Hepatocyte (in vitro differentiated cells): ENCODE data around the gene C16orf96. TPM values are rescaled to one million over a fixed set of nuclear protein-coding genes. Genes with fewer than 3 reads are reported as not detected.

Source experiments
- DNase-seq: peaks from one replicate; pipeline ENCODE4 v3.0.0-alpha.2; 2016; ENCODE audit warnings: low spot score
- H2AFZ ChIP-seq: fragments of 200-600 bp; sonication (generic); 2 replicates; pipeline ENCODE4 v1.6.0; 2016; ENCODE audit warnings: antibody characterized with exemption, mild to moderate bottlenecking
- H3K27ac ChIP-seq: fragments of 200-600 bp; sonication (generic); 2 replicates; pipeline ENCODE4 v1.5.1; 2016; ENCODE audit warnings: mild to moderate bottlenecking
- H3K27me3 ChIP-seq: fragments of 200-600 bp; sonication (generic); 2 replicates; pipeline ENCODE4 v1.6.1; 2016
- H3K36me3 ChIP-seq: fragments of 200-600 bp; sonication (generic); replicated peaks from 2 replicates; pipeline ENCODE4 v1.5.1; 2016; ENCODE audit warnings: low read depth; ENCODE audit not compliant: insufficient read depth
- H3K4me1 ChIP-seq: fragments of 200-600 bp; sonication (generic); 2 replicates; pipeline ENCODE4 v1.5.1; 2016; ENCODE audit warnings: mild to moderate bottlenecking, moderate library complexity; ENCODE audit not compliant: insufficient read depth
- H3K4me2 ChIP-seq: fragments of 200-600 bp; sonication (generic); 2 replicates; pipeline ENCODE4 v1.6.0; 2016
- H3K4me3 ChIP-seq: fragments of 200-600 bp; sonication (generic); 2 replicates; pipeline ENCODE4 v1.5.1; 2016; ENCODE audit warnings: mild to moderate bottlenecking
- H3K79me2 ChIP-seq: fragments of 200-600 bp; sonication (generic); 2 replicates; pipeline ENCODE4 v1.6.0; 2017; ENCODE audit warnings: mild to moderate bottlenecking
- H3K9me2 ChIP-seq: fragments of 200-600 bp; sonication (generic); replicated peaks from 2 replicates; pipeline ENCODE4 v1.6.0; 2017; ENCODE audit warnings: mild to moderate bottlenecking; ENCODE audit not compliant: insufficient read depth
- H3K9me3 ChIP-seq: fragments of 200-600 bp; sonication (generic); 2 replicates; pipeline ENCODE4 v1.5.1; 2016; ENCODE audit warnings: low read depth, mild to moderate bottlenecking
- H4K20me1 ChIP-seq: fragments of 200-600 bp; sonication (generic); 2 replicates; pipeline ENCODE4 v1.6.0; 2016; ENCODE audit warnings: mild to moderate bottlenecking; ENCODE audit not compliant: insufficient read depth, poor library complexity, severe bottlenecking
- CTCF ChIP-seq: fragments of 200-600 bp; sonication (generic); IDR thresholded peaks from 2 replicates; pipeline ENCODE4 v1.5.1; 2016; ENCODE audit warnings: antibody characterized with exemption, mild to moderate bottlenecking; ENCODE audit not compliant: poor library complexity
- EZH2 ChIP-seq: fragments of 200-600 bp; sonication (generic); IDR thresholded peaks from 2 replicates; pipeline ENCODE4 v1.6.1; 2016; ENCODE audit warnings: antibody characterized with exemption, mild to moderate bottlenecking, borderline replicate concordance
- EZH2phosphoT487 ChIP-seq: fragments of 200-600 bp; sonication (generic); IDR thresholded peaks from one replicate; pipeline ENCODE4 v1.6.1; 2018; ENCODE audit warnings: antibody characterized with exemption, mild to moderate bottlenecking, low read depth, moderate library complexity; ENCODE audit not compliant: unreplicated experiment, severe bottlenecking
- WGBS: methylation state at CpG from one replicate; pipeline ENCODE4 v1.1.6; 2016; ENCODE audit warnings: low lambda C conversion rate; ENCODE audit errors: missing lambda C conversion rate; 5-methylcytosine and 5-hydroxymethylcytosine counted together
- polyA plus RNA-seq: library from polyadenylated mRNA; unstranded; fragments of >200 nt; fragmentation: Nextera tagmentation; extraction: Ambion mirVana; gene quantifications from 2 replicates; pipeline ENCODE4 v1.2.1, GENCODE V29; 2016
- small RNA-seq: library from RNA; depleted of rRNA; stranded (forward); fragments of <200 nt; gene quantifications from one replicate; pipeline ENCODE3, GENCODE V24; 2014
- total RNA-seq: library from RNA; depleted of rRNA; stranded (reverse); fragments of >200 nt; gene quantifications from 2 replicates; pipeline ENCODE4 v1.2.3, GENCODE V29; 2014

C16orf96 gene
- total and polyA plus RNA-seq, 2 experiments from 2014 or later, result 0.20 TPM; not detected in 1

- H3K27me3 ChIP-seq, result no peaks in the 10 kb centered on the region
- no peaks in the 10 kb centered on the region for H3K9me2 ChIP-seq
- H4K20me1 ChIP-seq, result peaks cover 10% of the 10 kb centered on the region
- no peak overlapping the region for H3K27ac ChIP-seq
- no peak overlapping the region for H3K4me3 ChIP-seq
- TF ChIP-seq EZH2phosphoT487, result no peak
- TF ChIP-seq CTCF, result no peak
- no peak for TF ChIP-seq EZH2
- H3K4me1 ChIP-seq, result peaks cover 20% of the 10 kb centered on the region
- no peaks in the 10 kb centered on the region for H3K36me3 ChIP-seq
- WGBS, result 94% methylated on average over 25 of the region's 25 CpGs
- DNase-seq, result no peak
- H3K4me2 ChIP-seq, result no peak overlapping the region
- peaks cover 52% of the 10 kb centered on the region for H3K79me2 ChIP-seq
- H3K9me3 ChIP-seq, result no peaks in the 10 kb centered on the region
- H2AFZ ChIP-seq, result no peak overlapping the region
These were observed 93.8 kb downstream of the C16orf96 start for GRCh38 chr16:4649744-4650442.

Small RNA genes within 50 kb of the gene (small RNA-seq; reads per million reads assigned to genes)
- gene RN7SL850P, result not detected

Other genes with a start within 250 kb of the C16orf96 start
- gene GLIS2, start 240.3 kb upstream of the C16orf96 start, total RNA-seq, result 3.6 TPM in 2 replicates
- 11.3 and 12.2 TPM in 2 replicates for gene GLIS2, start 240.3 kb upstream of the C16orf96 start, polyA plus RNA-seq
- gene PAM16, start 205.0 kb upstream of the C16orf96 start, total RNA-seq, result 33.0 and 35.0 TPM in 2 replicates
- gene PAM16, start 205.0 kb upstream of the C16orf96 start, polyA plus RNA-seq, result 57.7 and 70.4 TPM in 2 replicates
- 10.0 and 12.1 TPM in 2 replicates for gene VASN, start 184.5 kb upstream of the C16orf96 start, total RNA-seq
- 55.9 and 64.2 TPM in 2 replicates for gene VASN, start 184.5 kb upstream of the C16orf96 start, polyA plus RNA-seq
- 13.9 and 18.2 TPM in 2 replicates for gene CORO7, start 139.7 kb upstream of the C16orf96 start, total RNA-seq
- 33.3 and 34.4 TPM in 2 replicates for gene CORO7, start 139.7 kb upstream of the C16orf96 start, polyA plus RNA-seq
- 55.3 and 59.2 TPM in 2 replicates for gene DNAJA3, start 130.5 kb upstream of the C16orf96 start, total RNA-seq
- 51.2 and 58.8 TPM in 2 replicates for gene DNAJA3, start 130.5 kb upstream of the C16orf96 start, polyA plus RNA-seq
- gene NMRAL1, start 81.7 kb upstream of the C16orf96 start, total RNA-seq, result 42.7 and 47.6 TPM in 2 replicates
- gene NMRAL1, start 81.7 kb upstream of the C16orf96 start, polyA plus RNA-seq, result 47.5 and 49.5 TPM in 2 replicates
- gene HMOX2, start 79.9 kb upstream of the C16orf96 start, total RNA-seq, result 57.7 and 68.8 TPM in 2 replicates
- 108 TPM in 2 replicates for gene HMOX2, start 79.9 kb upstream of the C16orf96 start, polyA plus RNA-seq
- gene CDIP1, start 17.6 kb upstream of the C16orf96 start, total RNA-seq, result 19.7 and 22.0 TPM in 2 replicates
- 29.3 and 33.3 TPM in 2 replicates for gene CDIP1, start 17.6 kb upstream of the C16orf96 start, polyA plus RNA-seq
- 6.1 and 9.9 TPM in 2 replicates for gene UBALD1, start 58.5 kb downstream of the C16orf96 start, total RNA-seq
- gene UBALD1, start 58.5 kb downstream of the C16orf96 start, polyA plus RNA-seq, result 25.7 and 36.8 TPM in 2 replicates
- gene MGRN1, start 68.5 kb downstream of the C16orf96 start, total RNA-seq, result 24.1 and 29.2 TPM in 2 replicates
- 30.8 and 32.0 TPM in 2 replicates for gene MGRN1, start 68.5 kb downstream of the C16orf96 start, polyA plus RNA-seq
- 40.4 and 54.8 TPM in 2 replicates for gene NUDT16L1, start 137.2 kb downstream of the C16orf96 start, total RNA-seq
- 78.8 and 80.5 TPM in 2 replicates for gene NUDT16L1, start 137.2 kb downstream of the C16orf96 start, polyA plus RNA-seq
- gene ANKS3, start 177.9 kb downstream of the C16orf96 start, total RNA-seq, result 17.4 and 18.5 TPM in 2 replicates
- gene ANKS3, start 177.9 kb downstream of the C16orf96 start, polyA plus RNA-seq, result 11.7 and 14.8 TPM in 2 replicates
- 0.23 and 0.64 TPM in 2 replicates for gene DNAAF8, start 178.2 kb downstream of the C16orf96 start, total RNA-seq
- 1.6 and 3.3 TPM in 2 replicates for gene DNAAF8, start 178.2 kb downstream of the C16orf96 start, polyA plus RNA-seq
- 8.7 and 10.4 TPM in 2 replicates for gene ZNF500, start 210.8 kb downstream of the C16orf96 start, total RNA-seq
- gene ZNF500, start 210.8 kb downstream of the C16orf96 start, polyA plus RNA-seq, result 10.6 and 13.3 TPM in 2 replicates
- not detected in 2 replicates for gene SEPTIN12, start 232.0 kb downstream of the C16orf96 start, total RNA-seq
- gene SEPTIN12, start 232.0 kb downstream of the C16orf96 start, polyA plus RNA-seq, result not detected in 2 replicates
- gene SMIM22, start 239.0 kb downstream of the C16orf96 start, total RNA-seq, result not detected in 2 replicates
- 12.3 and 15.1 TPM in 2 replicates for gene SMIM22, start 239.0 kb downstream of the C16orf96 start, polyA plus RNA-seq
- gene ROGDI, start 246.3 kb downstream of the C16orf96 start, total RNA-seq, result 21.2 and 29.1 TPM in 2 replicates
- 48.2 and 49.5 TPM in 2 replicates for gene ROGDI, start 246.3 kb downstream of the C16orf96 start, polyA plus RNA-seq